Esophagus squamous epithelium (tissue), 4 donors: ENCODE data around the gene XPA.

ENCODE experiments used
- POLR2A ChIP-seq, 4 donors: fragments of 450-650 bp; IDR thresholded peaks; one replicate each; pipeline ENCODE4 v1.6.1; 2017; ENCODE audit warnings: antibody characterized with exemption in 4 of 4, mild to moderate bottlenecking in 4 of 4, moderate library complexity in 3 of 4
- TF ChIP-seq, protein P1 (sequence below), 6 experiments: fragments of 450-650 bp in 4 of 6; fragments of 200-600 bp in 2 of 6; sonication (generic) in 2 of 6; IDR thresholded peaks; one replicate each; pipeline ENCODE4 v1.5.1; 2016 to 2019; ENCODE audit warnings: antibody characterized with exemption in 6 of 6, mild to moderate bottlenecking in 4 of 6, moderate library complexity in 4 of 6

DNA sequence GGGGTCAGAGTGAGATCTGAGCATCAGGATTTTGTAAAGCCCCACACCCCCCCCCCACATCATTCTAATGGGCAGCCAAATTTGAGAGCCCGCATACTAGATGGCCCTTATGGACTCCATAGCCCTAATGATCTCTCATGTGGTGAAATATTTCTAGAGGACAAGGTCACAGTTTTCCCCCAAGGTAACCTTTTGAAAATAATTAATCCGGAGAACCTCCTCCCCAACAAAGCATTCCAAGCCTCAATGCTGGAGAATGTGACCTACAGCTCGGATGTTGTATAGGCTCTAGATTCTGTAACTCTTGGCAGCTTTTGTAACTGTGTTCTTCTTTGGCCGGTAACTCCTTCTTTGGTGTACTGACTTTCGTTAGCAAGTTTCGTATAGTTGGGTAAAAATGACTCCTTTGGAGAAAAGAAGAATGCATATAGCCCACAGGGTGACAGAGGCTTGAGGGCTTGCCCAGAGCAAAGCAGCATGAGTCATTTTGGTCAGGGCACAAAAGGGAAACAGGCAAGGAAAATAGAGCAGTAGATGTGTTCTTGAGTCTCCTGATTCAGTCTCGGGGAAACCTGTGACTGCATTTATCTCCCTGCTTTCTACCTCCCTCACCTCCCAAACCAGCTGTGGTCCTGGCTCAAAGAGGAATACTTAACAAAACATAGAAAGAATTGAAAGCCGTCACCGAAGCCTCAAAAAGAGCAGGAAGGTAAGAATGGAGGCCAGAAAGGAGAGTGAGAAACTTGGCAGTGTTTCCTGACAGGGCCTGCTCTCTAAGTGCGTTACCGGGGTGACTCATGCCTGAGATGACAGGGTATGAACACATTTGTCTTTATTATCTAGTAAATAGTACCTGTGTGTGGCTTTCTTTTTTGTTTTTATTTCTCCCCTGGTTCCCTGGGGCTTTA, 6.6 kb upstream of the XPA start:
- TF ChIP-seq, protein P1, sequence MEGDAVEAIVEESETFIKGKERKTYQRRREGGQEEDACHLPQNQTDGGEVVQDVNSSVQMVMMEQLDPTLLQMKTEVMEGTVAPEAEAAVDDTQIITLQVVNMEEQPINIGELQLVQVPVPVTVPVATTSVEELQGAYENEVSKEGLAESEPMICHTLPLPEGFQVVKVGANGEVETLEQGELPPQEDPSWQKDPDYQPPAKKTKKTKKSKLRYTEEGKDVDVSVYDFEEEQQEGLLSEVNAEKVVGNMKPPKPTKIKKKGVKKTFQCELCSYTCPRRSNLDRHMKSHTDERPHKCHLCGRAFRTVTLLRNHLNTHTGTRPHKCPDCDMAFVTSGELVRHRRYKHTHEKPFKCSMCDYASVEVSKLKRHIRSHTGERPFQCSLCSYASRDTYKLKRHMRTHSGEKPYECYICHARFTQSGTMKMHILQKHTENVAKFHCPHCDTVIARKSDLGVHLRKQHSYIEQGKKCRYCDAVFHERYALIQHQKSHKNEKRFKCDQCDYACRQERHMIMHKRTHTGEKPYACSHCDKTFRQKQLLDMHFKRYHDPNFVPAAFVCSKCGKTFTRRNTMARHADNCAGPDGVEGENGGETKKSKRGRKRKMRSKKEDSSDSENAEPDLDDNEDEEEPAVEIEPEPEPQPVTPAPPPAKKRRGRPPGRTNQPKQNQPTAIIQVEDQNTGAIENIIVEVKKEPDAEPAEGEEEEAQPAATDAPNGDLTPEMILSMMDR (IDR thresholded peaks at IDR 0.05): no peak
- TF ChIP-seq POLR2A (IDR thresholded peaks at IDR 0.05): no peak
